GM18867 (cell line): ENCODE data around the gene CAPRIN2.

Experiments
- ATAC-seq: cut with Tn5 transposase; IDR thresholded peaks from one replicate; pipeline ENCODE4 v1.9.1; 2021; ENCODE audit warnings: mild to moderate bottlenecking, moderate library complexity; ENCODE audit not compliant: unreplicated experiment

Gene CAPRIN2

DNA sequence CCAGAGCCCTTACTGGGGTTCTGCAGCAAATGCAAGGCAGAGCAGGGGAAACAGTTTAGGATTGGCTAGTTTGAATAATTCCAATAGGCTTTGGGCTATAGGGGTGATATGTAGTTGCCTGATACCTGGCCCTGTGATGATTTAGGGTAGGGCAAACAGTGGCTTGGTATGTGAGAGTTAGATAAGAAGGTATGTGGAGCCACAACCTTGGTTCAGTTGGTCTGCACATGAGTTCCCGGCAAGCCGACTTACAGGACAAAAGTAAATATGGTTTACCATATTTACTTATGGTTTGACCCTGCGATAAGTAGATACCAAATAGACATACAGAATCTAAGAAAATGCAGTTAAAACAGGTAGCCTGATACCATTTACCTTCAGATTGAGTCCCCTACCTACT is 8.3 kb upstream of the CAPRIN2 start:
- no peak for ATAC-seq

DNA sequence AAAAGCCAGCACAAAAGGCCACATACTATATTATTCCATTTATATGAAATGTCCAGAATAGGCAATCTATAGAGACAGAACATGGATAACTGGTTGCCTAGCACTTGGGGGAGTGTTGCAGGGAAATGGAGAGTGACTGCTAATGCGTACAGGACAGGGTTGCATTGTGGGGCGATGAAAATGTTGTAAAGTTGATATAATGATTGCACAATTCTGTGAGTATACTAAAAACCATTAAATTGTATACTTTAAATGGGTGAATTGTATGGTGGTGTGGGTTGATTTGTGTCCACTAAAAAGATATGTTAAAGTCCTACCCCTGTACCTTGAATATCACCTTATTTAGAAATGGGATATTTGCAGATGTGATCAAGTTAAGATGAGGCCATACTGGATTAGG is 7.0 kb upstream of the CAPRIN2 start:
- no peak for ATAC-seq

DNA sequence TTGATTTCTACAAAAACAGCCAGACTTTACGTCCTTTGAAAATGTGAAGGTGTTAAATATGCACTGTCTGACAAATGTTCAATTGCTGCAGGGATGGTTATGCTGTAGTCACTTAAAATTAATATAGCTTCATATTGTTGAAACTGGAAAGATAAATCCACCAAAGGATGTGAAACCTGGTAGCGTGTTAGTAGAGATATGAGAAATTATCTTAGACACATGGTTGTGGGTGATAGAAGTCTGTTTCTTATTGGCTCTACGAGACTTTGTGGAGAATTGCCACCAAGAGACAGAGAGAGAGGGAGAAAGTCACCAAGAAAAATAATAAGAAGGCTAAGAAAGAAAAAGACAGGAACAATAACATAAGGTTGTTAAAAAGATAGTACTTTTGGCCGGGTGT is 2.6 kb upstream of the CAPRIN2 start:
- no peak for ATAC-seq

DNA sequence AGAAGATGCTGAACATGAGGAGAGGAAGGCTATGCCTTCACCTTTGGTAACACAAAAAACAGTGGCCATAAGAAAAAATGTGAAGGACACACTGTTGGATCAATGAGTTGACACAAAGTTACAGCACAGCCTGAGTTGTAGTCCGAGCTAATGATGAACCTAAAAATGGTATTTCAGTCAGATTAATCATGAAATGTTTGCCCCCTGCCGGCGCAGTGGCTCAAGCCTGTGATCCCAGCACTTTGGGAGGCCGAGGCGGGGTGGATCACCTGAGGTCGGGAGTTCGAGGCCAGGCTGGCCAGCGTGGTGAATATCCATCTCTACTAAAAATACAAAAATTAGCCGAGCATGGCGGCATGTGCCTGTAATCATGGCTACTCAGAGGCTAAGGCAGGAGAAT is 1.3 kb upstream of the CAPRIN2 start:
- ATAC-seq, result no peak

DNA sequence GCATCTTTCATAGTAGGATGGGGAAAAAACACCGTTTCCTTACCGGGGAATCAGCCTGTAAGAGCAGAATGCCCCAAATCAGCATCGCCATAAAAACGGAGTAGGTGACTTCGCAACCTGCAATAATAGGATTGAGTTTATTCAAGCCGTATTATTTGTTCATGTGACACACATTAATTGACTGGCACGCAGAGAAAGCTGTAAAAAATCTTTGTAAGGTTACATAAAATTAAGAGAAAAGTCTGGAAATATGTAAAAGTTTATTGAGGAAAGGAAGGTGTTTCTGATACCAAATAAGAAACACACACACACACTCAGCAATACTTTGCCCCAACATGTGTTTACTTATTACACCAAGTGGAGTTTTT is 628 bp upstream of the CAPRIN2 start:
- ATAC-seq, result no peak

DNA sequence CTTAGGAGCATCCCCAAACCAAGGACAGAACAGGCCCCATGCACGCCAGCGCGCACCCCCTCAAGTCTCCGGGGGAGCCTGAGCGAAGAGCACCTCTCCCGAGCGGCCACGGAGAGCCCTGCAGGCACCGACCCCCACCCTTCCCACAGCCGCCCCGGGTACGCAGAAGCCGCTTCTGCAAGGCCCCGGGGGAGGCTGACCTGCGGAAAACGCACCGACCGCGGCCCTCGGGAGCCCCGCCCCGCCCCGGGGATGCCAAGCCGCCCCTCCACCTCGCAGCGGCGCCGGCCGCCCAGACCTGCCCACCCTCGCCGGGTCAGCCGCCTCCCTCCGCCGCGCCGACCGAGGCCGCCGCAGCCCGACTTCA is 385 bp downstream of the CAPRIN2 start:
- ATAC-seq, result no peak

DNA sequence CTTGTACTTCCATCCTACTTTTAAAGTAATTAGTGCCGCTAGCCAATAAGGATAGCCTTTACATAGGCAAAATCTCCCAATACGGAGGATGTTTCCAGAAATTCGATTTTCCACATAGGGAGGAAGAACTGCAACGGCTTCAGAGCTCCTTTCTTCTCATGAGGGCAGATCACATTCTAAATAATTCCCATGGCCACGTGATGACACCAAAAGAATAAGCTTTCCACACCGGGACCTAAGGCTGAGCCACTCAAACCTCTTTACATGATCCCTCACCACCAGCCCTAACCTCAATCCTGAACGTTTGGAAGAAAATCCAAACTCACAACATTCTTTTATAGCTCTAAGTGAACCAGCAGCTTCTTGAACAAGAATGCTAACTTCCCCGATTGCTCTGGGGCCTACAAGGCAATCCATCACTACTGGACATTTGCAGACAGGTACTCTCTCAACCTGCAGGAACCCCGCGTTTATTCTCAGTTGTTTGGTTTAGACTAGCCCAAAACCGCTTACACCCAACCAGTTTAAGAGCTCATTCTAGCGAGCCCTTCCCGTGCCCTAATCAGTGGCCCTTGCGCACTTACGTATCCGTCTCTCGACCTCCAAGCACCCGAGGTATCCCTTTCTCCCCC is 884 bp downstream of the CAPRIN2 start:
- ATAC-seq, result no peak

DNA sequence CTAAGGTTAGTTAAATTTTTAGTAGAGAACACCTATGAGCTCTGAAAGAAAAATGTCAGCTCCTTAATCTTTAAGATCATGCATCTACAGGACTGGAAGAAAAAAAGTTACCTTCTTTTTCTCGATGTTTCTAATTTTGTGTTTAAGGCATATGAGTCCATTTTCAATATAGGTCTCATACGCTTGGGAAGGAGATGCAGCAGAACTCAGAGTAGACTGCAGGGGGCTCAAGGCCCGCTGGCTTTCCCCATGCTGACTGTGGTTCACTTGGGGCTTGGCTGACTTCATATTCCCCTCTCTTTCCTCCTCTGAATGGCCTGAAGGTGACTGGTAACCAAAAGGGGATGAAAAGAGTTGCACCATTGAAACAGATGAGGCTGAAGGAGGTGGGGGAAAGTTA is 1.5 kb downstream of the CAPRIN2 start:
- no peak for ATAC-seq

DNA sequence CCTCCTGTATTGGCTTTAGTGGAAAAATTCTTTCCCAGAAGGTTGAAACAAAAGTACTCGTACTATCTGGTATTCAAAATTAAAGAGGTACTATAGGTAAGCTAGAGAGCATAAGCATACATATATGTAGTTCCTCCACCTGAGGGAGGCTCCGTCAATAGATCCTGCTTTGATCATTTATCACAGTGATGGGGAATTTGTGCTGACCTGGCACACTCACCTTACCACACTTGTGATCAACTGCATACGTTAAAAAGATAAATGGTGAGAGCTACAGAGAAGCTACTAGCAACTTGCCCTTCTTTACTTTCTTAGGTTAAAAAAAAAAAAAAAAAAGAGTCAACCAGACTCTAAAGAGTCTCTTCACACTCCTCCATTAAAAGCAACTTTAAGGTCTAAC is 2.5 kb downstream of the CAPRIN2 start:
- ATAC-seq, result no peak

DNA sequence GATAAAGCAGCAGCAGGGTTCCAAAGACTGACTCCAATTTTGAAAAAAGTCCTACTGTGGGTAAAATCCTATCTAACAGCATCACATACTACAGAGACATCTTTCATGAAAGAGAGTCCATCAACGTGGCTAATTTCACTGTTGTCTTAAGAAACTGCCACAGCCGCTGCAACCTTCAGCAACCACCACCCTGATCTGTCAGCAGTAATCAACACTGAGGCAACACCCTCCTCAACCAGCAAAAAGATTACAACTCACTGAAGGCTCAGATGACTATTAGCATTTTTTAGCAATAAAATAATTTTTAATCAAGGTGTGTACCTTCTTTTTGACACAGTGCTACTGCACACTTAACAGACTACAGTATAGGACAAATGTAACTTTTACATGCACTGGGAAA is 6.6 kb downstream of the CAPRIN2 start:
- no peak for ATAC-seq

DNA sequence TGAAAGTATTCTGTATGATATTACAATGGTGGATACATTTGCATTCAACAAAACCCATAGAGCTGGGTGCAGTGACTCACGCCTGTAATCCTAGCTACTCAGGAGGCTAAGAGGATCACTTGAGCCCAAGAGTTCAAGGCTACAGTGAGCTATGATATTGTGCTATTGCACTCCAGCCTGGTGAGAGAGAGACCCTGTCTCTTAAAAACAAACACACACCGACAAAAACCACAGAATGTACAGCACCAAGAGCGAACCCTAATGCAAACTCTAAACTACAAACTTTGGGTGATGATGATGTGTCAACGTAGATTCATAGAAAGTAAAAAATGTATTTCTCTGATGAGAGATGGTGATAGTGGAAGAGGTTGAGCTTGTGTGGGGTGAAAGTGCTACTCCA is 8.6 kb downstream of the CAPRIN2 start:
- ATAC-seq, result no peak

DNA sequence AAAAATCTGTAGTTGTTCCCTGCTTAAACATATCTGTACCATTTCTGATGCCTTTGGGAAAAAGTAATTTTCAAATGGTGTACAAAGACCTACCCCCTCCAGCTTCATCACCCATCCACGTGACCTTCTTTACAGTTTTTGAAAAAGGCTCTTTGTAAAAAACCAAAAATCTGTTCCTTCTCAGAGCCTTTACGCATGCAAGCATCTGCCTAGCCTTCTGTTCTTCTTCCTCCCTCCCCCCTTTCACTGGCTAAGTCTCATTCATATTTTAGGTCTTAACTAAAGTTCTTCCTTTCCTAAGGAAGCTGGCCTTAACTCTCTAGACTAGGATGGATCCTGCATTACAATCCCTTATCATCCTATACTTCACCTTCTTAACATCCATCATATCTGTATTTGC is 10.4 kb downstream of the CAPRIN2 start:
- no peak for ATAC-seq

DNA sequence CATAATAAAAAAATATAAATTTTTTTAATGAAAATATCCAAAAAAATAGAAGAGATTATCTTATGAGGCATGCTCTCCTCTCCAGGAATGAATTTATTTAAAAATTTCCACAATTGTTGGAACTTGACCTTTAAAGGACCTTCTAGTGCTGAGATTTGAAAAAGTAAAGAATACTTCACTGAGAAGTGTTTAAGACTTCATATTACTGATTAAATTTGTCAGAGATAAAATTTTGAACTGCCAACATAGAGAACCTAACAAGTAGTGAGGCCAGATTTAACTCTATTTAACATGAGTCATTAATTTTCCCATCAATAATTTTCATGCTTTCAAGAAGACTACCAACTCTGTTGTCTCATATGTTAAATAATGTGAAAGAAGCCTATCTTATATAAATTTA is 14.5 kb downstream of the CAPRIN2 start:
- ATAC-seq, result no peak

DNA sequence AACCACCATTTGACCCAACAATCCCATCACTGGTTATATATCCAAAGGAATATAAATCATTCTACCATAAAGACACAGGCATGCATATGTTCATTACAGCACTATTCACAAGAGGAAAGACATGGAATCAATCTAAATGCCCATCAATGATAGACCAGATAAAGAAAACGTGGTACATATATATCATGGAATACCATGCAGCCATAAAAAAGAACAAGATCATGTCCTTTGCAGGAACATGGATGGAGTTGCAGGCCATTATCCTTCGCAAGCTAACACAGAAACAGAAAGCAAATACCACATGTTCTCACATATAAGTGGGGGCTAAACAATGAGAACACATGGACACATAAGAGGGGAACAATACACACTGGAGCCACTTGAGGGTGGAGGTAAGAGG is 15.7 kb downstream of the CAPRIN2 start:
- no peak for ATAC-seq

DNA sequence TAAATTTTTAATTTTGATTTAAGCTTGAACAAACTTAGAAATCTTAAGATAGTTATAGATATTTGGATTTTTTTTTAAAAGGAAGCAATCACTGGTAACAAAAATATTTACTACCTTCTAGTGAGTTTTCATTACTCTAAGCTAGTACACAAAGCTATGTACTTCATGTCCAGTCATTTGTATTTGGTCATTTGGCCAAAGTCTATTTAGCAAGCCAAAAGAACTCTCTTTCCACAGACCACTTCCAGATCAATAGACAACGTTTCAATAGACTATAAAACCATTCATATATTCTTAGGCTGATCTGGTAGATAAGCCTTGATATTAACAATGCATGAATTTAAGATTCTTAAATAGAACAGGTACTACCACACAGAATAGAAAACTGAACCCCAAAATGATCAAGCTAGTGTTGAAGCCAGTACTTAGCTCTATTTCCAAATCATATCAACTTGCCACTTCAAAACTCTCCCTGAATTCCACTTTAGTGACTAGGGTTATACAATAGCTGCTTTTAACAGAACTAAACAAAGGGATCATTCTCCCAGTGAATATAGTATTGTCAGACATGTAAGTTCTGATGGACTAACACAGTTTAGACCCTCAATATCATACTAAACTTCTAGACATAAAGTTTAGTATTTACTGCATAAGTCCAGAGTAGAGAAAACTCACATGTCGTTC is 21.7 kb downstream of the CAPRIN2 start:
- no peak for ATAC-seq

DNA sequence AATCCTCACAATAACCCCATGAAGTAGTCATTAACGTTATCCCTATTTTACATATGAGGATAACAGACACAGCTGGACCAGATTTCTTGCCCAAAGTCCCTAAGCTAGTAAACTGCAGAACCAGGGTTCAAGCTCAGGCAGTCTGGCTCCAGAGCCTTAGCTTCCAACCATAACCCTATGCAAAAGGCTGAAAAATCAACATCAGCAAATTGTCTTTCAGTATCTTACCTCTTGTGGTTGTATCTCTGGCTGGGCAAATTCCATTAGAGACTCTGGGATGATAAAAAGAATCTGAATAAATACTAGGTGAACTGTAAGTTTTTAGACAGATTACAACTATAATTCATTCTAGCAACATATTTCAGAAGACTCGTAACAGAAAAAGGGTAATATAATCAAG is 24.7 kb downstream of the CAPRIN2 start:
- ATAC-seq, result no peak

DNA sequence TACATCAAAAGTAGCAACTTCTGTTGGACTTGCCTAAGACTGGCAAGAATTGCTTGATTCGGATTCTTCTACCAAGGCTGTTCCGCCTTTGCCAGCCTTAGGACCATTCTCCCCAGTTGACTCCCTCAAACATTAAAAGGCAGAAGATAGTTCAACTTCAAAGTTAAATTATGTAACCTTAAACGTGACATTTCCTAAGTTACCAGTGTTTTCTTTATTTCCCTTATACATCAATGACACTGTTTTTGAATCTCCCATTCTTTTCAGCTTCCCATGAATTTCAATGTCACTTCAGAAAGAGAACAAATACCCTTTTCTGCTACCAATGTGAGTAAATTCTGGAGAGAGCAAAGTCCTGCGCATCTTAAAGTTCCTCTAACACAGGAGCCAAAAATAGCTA is 25.2 kb downstream of the CAPRIN2 start:
- no peak for ATAC-seq

DNA sequence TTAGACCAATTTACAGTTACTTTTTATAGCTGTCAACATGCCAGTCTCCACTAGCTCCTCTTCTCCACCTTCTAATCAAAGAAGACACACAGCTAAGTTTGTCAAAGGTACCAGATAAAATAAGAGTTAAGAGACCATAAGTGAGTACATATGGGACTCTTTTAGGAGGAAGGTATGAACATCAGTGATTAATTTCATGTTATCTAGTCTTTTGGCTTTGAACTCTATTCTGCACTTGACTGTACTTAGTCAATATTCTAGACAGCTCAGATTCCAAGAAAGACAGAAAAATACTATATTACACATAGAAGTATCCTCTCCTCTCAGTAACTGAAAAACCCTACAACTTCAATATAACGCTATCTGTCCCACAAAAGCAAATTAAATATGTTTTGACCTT is 28.1 kb downstream of the CAPRIN2 start:
- ATAC-seq, result no peak

DNA sequence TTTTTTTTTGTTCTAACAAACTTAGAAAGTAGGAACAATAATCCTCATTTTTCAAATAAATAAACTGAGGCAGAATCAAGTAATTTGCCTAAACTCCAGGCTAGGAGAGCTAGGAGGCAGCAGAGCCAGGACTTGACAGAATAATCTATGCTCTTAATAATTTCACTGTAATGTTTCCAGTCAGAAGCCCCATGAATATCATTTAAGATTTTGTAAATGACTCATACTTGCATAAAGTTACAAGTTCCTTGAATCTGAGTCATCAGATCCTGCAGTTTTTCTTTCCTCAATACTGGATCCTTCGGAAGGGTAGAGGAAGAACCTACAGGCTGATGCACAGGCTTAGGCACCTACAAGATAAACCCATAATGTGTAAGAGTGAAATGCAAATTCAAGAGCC is 29.0 kb downstream of the CAPRIN2 start:
- no peak for ATAC-seq

DNA sequence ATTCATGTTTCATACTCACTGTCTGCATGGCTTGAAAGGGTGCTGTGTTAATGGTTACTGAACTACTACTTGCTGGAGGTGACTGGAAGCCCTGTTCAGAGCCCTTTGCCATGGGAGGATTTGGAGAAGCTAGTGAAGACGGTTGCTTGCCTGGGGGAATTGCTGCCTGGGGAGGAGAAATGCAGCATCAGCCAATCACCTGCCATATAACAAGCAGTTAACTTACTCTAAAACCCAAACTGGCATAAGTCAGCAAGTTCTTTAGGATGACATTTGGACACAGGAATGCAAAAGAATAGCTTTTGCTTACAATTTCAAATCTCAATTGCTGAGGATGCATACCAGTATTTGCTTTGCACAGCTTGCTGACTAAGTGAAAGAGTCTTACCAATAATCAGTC is 35.7 kb downstream of the CAPRIN2 start:
- ATAC-seq, result no peak

DNA sequence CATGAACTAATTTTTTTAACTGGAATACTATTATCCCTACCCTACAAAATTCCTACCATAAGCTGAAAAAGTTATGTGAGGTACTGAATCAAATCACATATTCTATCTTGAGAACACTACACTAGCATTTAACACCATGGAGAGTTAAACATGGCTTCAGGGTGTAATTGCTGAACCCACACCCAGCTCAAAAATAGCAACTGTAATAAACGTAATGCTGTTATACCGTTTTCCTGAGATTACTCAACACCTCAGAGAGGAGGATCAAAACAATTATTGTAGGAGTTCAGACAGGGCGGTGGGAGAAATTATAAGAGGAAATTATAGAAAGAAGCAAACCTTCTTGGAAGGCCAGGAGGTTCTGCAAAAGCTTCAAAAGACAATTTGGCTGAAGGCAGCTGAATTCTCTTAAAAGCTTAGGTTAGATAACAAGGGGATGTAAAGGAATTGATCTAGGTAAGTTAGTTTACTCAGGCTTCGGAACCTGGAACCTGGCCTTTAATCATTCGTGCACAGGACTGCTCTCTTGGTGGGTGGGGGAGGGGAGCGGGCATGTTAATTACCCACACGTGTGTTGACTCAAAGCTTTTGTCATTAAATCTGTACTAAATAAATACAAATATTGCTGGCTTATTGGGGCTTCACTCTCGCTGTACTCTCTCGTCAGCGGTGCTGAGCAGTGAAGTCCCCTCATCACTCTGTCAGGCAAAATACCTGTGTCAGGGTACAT is 47.0 kb downstream of the CAPRIN2 start:
- no peak for ATAC-seq

DNA sequence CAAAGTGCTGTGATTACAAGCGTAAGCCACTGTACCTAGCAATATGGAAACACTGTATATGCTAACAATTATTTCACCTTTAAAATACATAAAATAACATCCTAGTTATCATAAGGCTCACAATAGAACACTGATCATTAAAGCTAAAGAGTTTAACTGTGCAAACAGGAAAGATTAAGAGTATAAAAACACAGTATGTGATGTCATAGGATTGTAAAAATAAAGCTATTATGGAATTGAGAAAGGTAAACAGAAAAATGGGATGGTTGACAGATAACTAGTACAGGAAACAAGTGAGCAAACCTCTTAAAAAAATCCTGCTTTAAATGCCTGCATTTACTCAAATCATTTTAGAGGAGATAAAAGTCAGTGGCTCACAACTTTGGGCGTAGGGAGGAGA is 48.3 kb downstream of the CAPRIN2 start:
- ATAC-seq, result no peak

DNA sequence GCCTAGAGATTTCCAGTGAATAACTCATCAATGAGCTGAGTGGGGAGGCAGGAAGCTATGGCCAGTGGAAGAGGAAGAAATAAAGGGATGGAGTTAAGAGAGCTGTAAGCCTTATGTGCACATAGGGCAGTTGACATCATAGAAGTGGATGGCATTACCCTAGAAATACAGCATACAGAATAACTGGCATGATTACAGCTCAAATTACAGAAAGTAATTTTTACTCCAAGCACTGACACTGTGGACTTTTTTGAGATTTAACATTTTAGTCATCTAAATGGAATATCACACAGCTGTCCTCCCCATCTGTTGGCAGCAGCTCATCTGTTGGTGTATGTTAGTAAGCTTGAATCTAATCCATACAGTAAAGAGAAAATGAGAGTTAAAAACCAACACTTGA is 53.7 kb downstream of the CAPRIN2 start:
- no peak for ATAC-seq
